NK-92 treated with Interleukin-12 subunit alpha and Interleukin-12 subunit beta, amount 100 ng/mL, for 24 hours (cell line): Measurements from ENCODE around the gene MSI2.
A peak's percentile ranks its signal among the peaks of the same experiment; 100 is the strongest.

Source experiments
- DNase-seq: peaks from one replicate; lab custom pipeline; 2025; lab: John Stamatoyannopoulos, UW

Gene MSI2

GRCh38 chr17:57638284-57638683, 382.0 kb downstream of the MSI2 start:
- DNase-seq = no peak

GRCh38 chr17:57639381-57639780, 383.1 kb downstream of the MSI2 start:
- no peak for DNase-seq

- DNase-seq = no peak
Observed at GRCh38 chr17:57640079-57640478, 383.8 kb downstream of the MSI2 start.

GRCh38 chr17:57641761-57642160, 385.4 kb downstream of the MSI2 start:
- DNase-seq = no peak

GRCh38 chr17:57643062-57643461, 386.7 kb downstream of the MSI2 start:
- DNase-seq = no peak

- no peak for DNase-seq
Observed at GRCh38 chr17:57644326-57644725, 388.0 kb downstream of the MSI2 start.

GRCh38 chr17:57645950-57646665, 389.8 kb downstream of the MSI2 start:
- peak; percentile 15 for DNase-seq

GRCh38 chr17:57648720-57649119, 392.4 kb downstream of the MSI2 start:
- DNase-seq = no peak

- DNase-seq = no peak
Observed at GRCh38 chr17:57649191-57649590, 392.9 kb downstream of the MSI2 start.

- DNase-seq = no peak
Observed at GRCh38 chr17:57649731-57650484, 393.6 kb downstream of the MSI2 start.

- no peak for DNase-seq
Observed at GRCh38 chr17:57650548-57650947, 394.2 kb downstream of the MSI2 start.

GRCh38 chr17:57651451-57651850, 395.1 kb downstream of the MSI2 start:
- no peak for DNase-seq

- DNase-seq = no peak
Observed at GRCh38 chr17:57651996-57652395, 395.7 kb downstream of the MSI2 start.

GRCh38 chr17:57652811-57653210, 396.5 kb downstream of the MSI2 start:
- no peak for DNase-seq

- DNase-seq = no peak
Observed at GRCh38 chr17:57653279-57653678, 397.0 kb downstream of the MSI2 start.

- DNase-seq = no peak
Observed at GRCh38 chr17:57654040-57654775, 397.9 kb downstream of the MSI2 start.

- no peak for DNase-seq
Observed at GRCh38 chr17:57655553-57655952, 399.2 kb downstream of the MSI2 start.

GRCh38 chr17:57657211-57657610, 400.9 kb downstream of the MSI2 start:
- no peak for DNase-seq

GRCh38 chr17:57662041-57662440, 405.7 kb downstream of the MSI2 start:
- DNase-seq = no peak

GRCh38 chr17:57662644-57663308, 406.5 kb downstream of the MSI2 start:
- no peak for DNase-seq

- DNase-seq = no peak
Observed at GRCh38 chr17:57663326-57664070, 407.2 kb downstream of the MSI2 start.

- DNase-seq = no peak
Observed at GRCh38 chr17:57665128-57665527, 408.8 kb downstream of the MSI2 start.
